ENCODE data around the gene CACNB1. TPM values are rescaled to one million over a fixed set of nuclear protein-coding genes. Genes with fewer than 3 reads are reported as not detected.
"Not testable (repeated sequence)": the region's sequence is repeated elsewhere in the genome, so short reads cannot be mapped to it uniquely, and the experiment has no call there.

The CACNB1 gene
- total RNA-seq, 4 donors from 2014 or later: 7.1 to 20.3 (median 15.0) TPM

GRCh38 chr17:39134878-39135277 lies 62.6 kb downstream of the CACNB1 start:
- WGBS, 2 donors: 71 to 82% methylated on average over 6 of the region's 6 CpGs
- no peaks in the 10 kb centered on the region for H3K36me3 ChIP-seq
- TF ChIP-seq, protein P1, sequence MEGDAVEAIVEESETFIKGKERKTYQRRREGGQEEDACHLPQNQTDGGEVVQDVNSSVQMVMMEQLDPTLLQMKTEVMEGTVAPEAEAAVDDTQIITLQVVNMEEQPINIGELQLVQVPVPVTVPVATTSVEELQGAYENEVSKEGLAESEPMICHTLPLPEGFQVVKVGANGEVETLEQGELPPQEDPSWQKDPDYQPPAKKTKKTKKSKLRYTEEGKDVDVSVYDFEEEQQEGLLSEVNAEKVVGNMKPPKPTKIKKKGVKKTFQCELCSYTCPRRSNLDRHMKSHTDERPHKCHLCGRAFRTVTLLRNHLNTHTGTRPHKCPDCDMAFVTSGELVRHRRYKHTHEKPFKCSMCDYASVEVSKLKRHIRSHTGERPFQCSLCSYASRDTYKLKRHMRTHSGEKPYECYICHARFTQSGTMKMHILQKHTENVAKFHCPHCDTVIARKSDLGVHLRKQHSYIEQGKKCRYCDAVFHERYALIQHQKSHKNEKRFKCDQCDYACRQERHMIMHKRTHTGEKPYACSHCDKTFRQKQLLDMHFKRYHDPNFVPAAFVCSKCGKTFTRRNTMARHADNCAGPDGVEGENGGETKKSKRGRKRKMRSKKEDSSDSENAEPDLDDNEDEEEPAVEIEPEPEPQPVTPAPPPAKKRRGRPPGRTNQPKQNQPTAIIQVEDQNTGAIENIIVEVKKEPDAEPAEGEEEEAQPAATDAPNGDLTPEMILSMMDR (IDR thresholded peaks at IDR 0.05): no peak
- TF ChIP-seq EP300 (IDR thresholded peaks at IDR 0.05): no peak
- no peak for TF ChIP-seq POLR2A (IDR thresholded peaks at IDR 0.05)
- no peaks in the 10 kb centered on the region for H3K9me3 ChIP-seq
- peaks cover 0 to 5% (median 0%) of the 10 kb centered on the region in 4 donors for H3K4me1 ChIP-seq
- no peaks in the 10 kb centered on the region for H3K27me3 ChIP-seq
- no peak for DNase-seq (ENCODE audit: low spot score in 2 of 2)
- H3K27ac ChIP-seq: no peak overlapping the region
- H3K4me3 ChIP-seq: no peak overlapping the region

- Histone ChIP-seq H3K4me1 (peaks cover 0 to 5% (median 0%) of the 10 kb centered on the region in 4 donors), H3K4me3 (no peak overlapping the region), H3K27me3 (no peaks in the 10 kb centered on the region), H3K36me3 (no peaks in the 10 kb centered on the region), H3K27ac (peak overlapping the region in 1 of 4 donors; percentile 36), H3K9me3 (no peaks in the 10 kb centered on the region)
- 62 to 74% methylated on average over 7 of the region's 7 CpGs for WGBS, 2 donors
- DNase-seq (ENCODE audit: low spot score in 2 of 2): peak in 1 of 2 donors; percentile 51
- TF ChIP-seq, protein P1 (IDR thresholded peaks at IDR 0.05): no peak
- no peak for TF ChIP-seq POLR2A (IDR thresholded peaks at IDR 0.05)
- TF ChIP-seq EP300 (IDR thresholded peaks at IDR 0.05): no peak
Measured at GRCh38 chr17:39132192-39132610, 65.3 kb downstream of the CACNB1 start.

GRCh38 chr17:39131616-39132015 lies 65.9 kb downstream of the CACNB1 start:
- Histone ChIP-seq H3K27me3 (no peaks in the 10 kb centered on the region), H3K4me1 (peaks cover 0 to 5% (median 0%) of the 10 kb centered on the region in 4 donors), H3K27ac (no peak overlapping the region), H3K9me3 (no peaks in the 10 kb centered on the region), H3K4me3 (no peak overlapping the region), H3K36me3 (no peaks in the 10 kb centered on the region)
- TF ChIP-seq, protein P1 (IDR thresholded peaks at IDR 0.05): no peak
- no peak for TF ChIP-seq POLR2A (IDR thresholded peaks at IDR 0.05)
- no peak for TF ChIP-seq EP300 (IDR thresholded peaks at IDR 0.05)
- no peak for DNase-seq (ENCODE audit: low spot score in 2 of 2)
- WGBS, 2 donors: 61 to 78% methylated on average over 6 of the region's 6 CpGs

GRCh38 chr17:39130205-39130604 lies 67.3 kb downstream of the CACNB1 start:
- Histone ChIP-seq H3K27ac (no peak overlapping the region), H3K4me3 (no peak overlapping the region), H3K4me1 (peaks cover 0 to 5% (median 0%) of the 10 kb centered on the region in 4 donors), H3K9me3 (no peaks in the 10 kb centered on the region), H3K36me3 (no peaks in the 10 kb centered on the region), H3K27me3 (no peaks in the 10 kb centered on the region)
- TF ChIP-seq EP300 (IDR thresholded peaks at IDR 0.05) (no peak), POLR2A (IDR thresholded peaks at IDR 0.05) (no peak)
- TF ChIP-seq, protein P1 (IDR thresholded peaks at IDR 0.05): no peak
- no peak for DNase-seq (ENCODE audit: low spot score in 2 of 2)
- WGBS, 2 donors: 88 to 91% methylated on average over 3 of the region's 3 CpGs

DNA sequence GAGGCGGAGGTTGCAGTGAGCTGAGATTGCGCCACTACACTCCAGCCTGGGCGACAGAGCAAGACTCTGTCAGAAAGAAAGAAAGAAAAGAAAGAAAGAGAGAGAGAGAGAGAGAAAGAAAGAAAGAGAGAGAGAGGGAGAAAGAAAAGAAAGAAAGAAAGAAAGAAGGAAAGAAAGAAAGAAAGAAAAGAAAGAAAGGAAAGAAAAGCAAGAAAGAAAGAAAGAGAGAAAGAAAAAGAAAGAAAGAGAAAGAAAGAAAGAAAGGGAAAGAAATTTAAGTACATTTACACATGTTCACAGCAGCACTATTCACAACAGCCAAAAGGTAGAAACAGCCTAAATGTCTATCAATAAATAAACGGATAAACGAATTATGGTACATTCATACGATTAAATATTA lies 67.9 kb downstream of the CACNB1 start:
- not testable (repeated sequence) for H3K27ac ChIP-seq; H3K9me3 ChIP-seq; H3K36me3 ChIP-seq; DNase-seq (ENCODE audit: low spot score in 2 of 2); H3K27me3 ChIP-seq; H3K4me1 ChIP-seq; H3K4me3 ChIP-seq
- 79 to 89% methylated on average over 6 of the region's 6 CpGs for WGBS, 2 donors

GRCh38 chr17:39126436-39126835 lies 71.0 kb downstream of the CACNB1 start:
- H3K4me3 ChIP-seq: no peak overlapping the region
- H3K27ac ChIP-seq: no peak overlapping the region
- no peaks in the 10 kb centered on the region for H3K9me3 ChIP-seq
- 60 to 65% methylated on average over 6 of the region's 6 CpGs for WGBS, 2 donors
- no peak for DNase-seq (ENCODE audit: low spot score in 2 of 2)
- no peaks in the 10 kb centered on the region for H3K36me3 ChIP-seq
- no peaks in the 10 kb centered on the region for H3K27me3 ChIP-seq
- TF ChIP-seq POLR2A (IDR thresholded peaks at IDR 0.05) (no peak), EP300 (IDR thresholded peaks at IDR 0.05) (no peak)
- TF ChIP-seq, protein P1 (IDR thresholded peaks at IDR 0.05): no peak
- H3K4me1 ChIP-seq: no peaks in the 10 kb centered on the region

Data from tibial nerve (tissue), 4 donors.